Measurements from ENCODE around the gene NUDT8.
A peak's percentile ranks its signal among the peaks of the same experiment; 100 is the strongest.
"Not testable (repeated sequence)": the region's sequence is repeated elsewhere in the genome, so short reads cannot be mapped to it uniquely, and the experiment has no call there.

NUDT8 gene

DNA sequence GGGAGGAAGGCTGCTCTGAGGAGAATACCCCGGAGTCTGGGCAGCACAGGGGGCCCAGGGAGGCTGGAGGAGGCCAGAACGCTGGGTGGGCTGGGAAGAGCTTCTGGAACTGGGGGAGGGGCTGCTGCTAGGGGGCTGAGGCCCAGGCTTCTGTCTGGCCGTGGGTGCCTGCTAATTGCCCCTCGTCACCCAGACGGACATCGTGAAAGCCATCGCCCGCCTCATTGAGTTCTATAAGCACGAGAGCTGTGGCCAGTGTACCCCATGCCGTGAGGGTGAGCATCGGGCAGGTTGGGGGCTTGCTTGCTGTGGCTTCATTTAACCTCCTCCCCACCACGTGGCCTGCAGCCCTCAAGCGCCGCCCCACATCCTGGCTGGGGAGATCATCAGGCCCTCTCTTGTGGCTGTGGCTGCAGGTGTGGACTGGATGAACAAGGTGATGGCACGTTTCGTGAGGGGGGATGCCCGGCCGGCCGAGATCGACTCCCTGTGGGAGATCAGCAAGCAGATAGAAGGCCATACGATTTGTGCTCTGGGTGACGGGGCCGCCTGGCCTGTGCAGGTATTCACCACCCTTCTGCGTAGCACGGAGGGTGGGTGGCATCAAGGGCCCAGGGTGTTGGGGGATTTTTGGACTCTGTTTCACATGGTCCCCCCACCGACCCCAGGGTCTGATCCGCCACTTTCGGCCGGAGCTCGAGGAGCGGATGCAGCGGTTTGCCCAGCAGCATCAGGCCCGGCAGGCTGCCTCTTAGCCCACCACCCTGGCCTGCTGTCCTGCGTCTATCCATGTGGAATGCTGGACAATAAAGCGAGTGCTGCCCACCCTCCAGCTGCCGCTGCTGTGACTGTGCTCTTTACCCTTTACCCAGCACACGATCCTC is 17.8 kb downstream of the NUDT8 start:
- DNase-seq (ENCODE audit: low read depth), result no peak

DNA sequence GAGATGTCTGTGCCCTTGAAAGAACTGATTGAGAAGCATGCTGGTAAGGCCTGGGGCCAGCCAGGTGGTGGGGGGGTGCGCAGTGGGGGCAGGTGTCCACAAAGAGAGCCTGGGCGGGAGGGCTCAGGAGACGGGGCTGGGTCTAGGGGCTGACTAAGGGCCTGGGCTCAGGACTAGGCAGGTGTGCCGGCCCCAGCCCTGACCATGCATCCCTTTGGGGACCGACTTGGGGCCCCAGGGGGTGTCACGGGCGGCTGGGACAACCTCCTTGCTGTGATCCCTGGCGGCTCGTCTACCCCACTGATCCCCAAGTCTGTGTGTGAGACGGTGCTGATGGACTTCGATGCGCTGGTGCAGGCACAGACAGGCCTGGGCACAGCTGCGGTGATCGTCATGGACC is 18.6 kb downstream of the NUDT8 start:
- no peak for DNase-seq (ENCODE audit: low read depth)

DNA sequence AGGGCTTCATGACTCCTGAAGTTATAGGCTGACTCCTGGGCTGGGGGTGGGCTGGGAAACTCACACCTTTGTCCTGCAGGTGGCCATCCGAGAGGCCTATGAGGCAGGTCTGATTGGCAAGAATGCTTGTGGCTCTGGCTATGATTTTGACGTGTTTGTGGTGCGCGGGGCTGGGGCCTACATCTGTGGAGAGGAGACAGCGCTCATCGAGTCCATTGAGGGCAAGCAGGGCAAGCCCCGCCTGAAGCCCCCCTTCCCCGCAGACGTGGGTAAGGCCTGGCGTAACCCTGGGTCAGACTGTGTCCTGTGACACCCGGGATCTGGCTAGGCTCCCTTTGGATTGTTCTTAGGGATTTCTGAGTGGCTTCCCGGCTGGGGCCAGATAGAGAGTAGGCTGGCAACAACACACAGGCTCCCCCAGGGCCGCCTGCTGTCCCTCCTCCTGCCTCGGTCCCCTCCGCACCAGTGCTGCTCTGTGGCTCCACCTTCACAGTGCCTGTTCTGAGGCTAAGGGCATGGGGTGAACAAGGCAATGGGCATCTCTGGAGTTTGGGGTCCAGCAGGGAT is 19.4 kb downstream of the NUDT8 start:
- no peak for DNase-seq (ENCODE audit: low read depth)

DNA sequence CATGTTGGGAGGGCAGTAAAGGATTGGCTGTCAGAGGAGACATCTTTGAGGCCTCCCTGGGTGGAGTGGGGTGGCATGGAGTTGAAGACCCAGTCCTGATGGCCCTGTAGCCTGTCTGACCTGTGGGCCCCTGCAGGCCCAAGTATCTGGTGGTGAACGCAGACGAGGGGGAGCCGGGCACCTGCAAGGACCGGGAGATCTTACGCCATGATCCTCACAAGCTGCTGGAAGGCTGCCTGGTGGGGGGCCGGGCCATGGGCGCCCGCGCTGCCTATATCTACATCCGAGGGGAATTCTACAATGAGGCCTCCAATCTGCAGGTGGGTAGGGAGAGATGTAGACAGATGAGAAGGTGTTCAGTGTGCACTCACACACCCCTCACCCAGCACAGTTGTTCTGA is 20.4 kb downstream of the NUDT8 start:
- DNase-seq (ENCODE audit: low read depth), result no peak

DNA sequence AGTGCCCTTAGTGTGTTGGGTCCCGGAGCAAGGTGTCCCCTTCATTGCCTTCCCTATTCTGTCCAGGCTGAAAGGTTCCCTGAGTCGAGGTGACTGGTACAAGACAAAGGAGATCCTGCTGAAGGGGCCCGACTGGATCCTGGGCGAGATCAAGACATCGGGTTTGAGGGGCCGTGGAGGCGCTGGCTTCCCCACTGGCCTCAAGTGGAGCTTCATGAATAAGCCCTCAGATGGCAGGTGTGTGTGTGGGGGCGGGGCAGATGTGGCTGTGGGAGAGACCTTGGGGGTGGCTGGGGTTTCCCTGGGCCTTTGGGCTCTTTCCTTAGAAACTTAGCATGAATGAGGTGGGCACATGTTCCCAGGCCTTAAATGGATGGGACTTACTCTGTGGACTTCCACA is 21.3 kb downstream of the NUDT8 start:
- DNase-seq (ENCODE audit: low read depth), result no peak

DNA sequence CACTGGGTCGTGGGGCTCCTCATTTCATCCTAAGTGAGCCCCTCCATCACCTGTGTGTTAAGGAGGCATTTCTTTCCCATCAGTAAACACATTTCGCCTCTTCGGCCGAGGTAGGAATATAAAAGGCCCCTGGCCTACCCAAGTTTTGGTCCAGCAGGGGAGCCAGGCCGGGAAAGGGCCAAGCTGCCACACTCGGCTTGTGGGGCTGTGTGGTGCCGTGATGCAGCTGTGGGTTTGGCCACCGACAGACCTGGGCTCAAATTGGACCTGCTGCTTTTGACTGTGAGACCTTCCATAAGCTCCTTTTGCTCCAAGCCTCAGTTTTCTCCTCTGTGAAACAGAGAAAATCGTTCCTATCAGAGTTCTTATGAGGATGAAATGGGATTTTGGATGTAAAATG is 22.2 kb downstream of the NUDT8 start:
- no peak for DNase-seq (ENCODE audit: low read depth)

DNA sequence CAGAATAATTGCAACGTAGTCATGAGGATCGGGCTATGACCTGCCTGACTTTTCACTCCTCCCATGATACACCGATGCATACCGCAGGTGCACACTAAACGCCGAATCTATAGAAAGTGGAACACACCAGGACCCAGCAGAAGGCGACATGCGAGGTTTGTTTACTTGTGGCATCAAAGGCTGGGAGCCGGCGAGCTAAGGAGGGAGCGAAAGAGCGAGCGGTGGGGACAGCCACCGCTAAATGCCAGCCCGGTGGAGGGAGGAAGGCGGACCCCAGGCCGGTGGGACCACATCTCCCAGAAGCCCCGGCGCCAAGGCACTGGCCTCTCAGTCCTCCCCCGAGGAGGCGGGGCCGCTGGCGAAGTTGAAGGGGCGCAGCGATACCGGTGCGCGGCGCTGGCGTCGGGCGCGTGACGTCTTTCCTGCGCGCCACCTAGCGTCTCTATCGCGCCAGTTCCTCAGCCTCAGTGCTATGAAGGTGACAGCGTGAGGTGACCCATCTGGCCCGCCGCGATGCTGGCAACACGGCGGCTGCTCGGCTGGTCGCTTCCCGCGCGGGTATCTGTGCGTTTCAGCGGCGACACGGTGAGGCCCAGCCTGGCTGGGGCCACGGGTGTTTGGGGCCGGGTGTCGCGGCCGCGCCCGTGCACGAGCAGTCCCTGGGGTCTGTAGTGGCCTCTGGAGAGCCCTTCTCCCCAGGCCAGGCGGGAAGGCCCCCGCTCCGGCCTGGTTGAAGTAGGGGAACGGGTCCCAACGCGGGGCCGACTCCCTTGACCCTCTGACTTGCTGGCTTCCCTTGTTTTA is 23.0 kb downstream of the NUDT8 start, which contains the start of gene NDUFV1:
Gene NDUFV1 (plus strand): TSS at position 445 of the 804 bp plus-strand sequence. CDS start 69 bp downstream, at position 514.
- DNase-seq (ENCODE audit: low read depth), result peak; percentile 96

DNA sequence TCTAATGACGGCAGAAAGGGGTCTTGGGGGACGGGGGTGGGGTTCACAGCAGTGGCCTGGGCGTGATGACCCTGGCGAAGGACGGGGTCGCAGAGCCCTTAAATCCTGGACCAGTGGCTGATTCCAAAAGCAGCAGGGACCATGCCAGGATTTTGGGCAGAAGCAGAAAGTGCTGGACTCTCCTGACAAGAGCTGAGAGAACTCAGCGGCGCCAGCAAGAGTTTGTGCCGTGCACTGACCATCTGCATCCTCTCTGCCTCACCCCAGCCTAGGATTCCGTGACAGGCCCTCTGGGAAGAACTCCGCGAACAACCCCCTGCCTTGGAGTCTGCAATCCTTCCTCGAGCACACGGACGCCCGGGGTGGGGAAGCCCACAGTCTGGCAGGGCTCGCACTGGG is 23.6 kb downstream of the NUDT8 start:
- no peak for DNase-seq (ENCODE audit: low read depth)

DNA sequence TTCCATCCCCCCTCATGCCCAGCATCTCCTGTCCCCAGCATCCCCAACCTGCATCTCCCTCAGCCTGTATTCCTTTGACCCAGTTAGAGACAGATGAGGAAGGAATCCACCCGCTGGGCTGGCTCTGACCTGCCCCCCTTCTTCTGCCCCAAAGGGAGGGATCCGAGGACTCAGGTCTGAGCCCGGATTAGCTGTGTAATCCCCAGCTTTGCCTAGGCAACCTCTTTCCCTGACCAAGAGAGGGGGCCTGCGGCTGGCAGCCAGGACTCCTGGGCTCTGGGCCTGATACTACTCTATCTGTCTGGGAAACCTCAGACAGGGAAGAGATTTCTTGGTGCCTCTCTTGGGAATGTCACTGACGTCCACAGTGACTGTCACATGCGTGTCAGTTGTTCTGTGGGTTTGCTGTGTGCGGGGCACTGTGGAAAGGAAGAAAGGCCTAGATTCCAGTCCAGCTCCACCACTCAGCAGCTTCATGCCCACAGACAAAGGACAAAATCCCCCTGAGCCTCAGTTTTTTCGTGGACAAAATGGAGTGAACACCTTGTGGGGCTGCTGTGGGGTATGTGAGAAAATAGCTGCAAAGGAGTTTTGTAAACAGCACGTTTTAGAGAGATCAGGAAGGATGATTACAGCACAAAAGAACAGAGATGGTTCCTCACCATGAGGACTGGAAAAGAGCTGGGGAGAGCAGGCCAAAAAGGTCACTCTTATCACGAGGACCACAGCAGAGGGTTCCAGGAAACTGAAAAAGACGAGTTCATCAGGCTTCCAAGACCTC is 24.3 kb downstream of the NUDT8 start:
- no peak for DNase-seq (ENCODE audit: low read depth)

DNA sequence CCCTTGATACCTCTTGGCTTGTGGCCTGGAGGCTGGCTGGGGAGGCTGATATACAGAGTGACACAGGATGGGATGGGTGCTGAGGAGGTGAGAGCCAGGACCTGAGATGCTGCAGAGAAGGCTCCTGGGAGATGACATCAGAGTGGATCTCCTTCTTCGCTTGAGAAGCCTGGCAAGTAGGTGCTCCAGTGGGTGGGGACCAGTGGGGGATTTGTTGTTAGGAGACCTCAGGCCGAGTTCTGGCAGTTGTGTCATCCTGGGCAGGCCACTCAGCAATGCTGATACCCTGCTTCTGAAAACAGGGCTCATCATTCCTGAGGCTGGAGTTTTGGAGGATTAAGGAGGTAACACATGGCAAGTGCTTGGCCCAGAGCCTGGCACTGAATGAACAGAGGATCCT is 24.9 kb downstream of the NUDT8 start:
- no peak for DNase-seq (ENCODE audit: low read depth)

DNA sequence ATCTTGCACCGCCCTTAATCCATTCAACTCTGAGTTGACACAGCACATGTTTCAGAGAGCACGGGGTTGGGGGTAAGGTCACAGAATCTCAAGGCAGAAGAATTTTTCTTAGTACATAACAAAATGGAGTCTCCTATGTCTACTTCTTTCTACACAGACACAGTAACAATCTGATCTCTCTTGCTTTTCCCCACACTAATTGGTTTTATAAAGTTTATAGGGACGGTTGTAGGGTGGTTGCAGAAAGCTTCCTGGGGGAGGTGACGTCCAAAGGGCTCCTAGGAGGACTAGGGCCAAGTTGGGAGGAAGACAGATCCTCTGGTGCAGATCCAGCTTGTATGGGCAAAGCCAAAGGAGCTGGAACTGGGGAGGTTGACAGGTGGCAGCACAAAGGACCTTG is 25.6 kb downstream of the NUDT8 start:
- DNase-seq (ENCODE audit: low read depth), result not testable (repeated sequence)

DNA sequence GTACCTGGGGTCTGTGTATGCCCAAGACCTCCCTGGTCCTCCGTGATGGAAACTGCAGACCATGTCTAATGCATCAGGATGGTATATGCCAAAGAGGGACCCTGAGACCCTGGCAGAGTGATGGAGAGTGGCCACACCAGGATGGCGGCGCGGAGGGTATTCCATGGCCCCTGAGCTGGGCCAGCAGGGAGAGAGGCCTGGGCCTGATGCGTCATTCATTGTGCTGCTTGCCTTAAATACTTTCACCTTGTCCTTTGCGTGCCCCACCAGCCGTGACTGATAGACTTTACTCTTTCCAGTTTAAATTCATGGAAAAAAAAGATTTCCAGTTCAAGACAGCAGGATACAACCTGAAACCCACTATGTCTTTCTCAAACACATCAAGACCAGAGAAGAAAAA is 28.6 kb downstream of the NUDT8 start:
- no peak for DNase-seq (ENCODE audit: low read depth)

DNA sequence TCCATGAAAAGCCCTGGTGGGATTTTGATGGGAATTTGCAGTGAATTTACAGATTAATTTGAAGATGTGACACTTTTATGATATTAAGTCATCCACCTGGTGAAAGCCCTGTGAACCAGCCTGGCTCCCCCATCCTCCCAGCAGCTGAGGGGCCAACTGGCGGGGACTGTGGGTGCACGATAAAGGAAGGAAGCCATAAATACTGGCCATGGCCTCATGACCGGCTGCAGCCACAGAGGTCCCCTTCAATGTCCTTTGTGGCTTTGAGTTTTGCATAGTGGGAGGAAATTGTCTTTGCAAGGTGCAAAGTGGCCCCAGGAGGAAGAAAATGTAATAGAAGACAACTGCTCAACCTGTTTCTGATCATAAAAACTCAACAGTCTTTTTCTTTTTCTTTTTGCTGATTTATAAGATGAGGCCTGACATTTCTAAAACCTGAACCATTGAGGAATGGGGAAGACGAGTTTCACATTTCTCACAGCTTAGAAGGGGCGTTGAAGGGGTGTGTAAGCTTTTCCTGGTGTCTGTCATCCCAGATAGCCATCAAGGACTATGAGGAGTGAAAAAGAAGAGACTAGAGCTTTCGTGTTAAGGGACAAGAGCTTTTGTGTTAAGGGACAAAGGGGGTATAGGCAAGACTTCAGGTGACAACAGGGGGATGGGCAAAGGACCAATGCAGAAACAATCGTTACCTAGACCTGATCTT is 29.3 kb downstream of the NUDT8 start:
- DNase-seq (ENCODE audit: low read depth), result no peak

DNA sequence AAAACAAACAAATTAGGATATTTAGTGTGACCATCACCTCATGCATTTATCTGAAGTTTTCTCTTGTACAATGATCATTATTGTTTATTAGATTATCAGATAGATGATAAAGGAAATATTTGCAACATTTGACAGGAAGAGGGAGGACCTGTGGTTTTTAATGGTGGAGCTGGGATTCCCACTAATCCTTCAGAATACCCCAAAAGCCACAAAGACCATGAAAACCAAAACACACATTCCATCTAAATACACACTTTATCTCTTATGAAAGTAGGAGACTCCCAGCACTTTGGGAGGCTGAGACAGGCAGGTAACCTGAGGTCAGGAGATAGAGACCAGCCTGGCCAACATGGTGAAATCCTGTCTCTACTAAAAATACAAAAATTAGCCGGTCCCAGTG is 30.6 kb downstream of the NUDT8 start:
- no peak for DNase-seq (ENCODE audit: low read depth)

DNA sequence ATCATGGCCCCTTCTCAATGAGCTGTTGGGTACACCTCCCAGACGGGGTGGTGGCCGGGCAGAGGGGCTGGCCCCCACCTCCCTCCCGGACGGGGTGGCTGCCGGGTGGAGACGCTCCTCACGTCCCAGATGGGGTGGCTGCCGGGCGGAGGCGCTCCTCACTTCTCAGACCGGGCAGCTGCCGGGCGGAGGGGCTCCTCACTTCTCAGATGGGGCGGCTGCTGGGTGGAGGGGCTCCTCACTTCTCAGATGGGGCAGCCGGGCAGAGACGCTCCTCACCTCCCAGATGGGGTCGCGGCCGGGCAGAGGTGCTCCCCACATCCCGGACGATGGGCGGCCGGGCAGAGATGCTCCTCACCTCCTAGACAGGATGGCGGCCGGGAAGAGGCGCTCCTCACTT is 31.8 kb downstream of the NUDT8 start:
- DNase-seq (ENCODE audit: low read depth), result not testable (repeated sequence)

DNA sequence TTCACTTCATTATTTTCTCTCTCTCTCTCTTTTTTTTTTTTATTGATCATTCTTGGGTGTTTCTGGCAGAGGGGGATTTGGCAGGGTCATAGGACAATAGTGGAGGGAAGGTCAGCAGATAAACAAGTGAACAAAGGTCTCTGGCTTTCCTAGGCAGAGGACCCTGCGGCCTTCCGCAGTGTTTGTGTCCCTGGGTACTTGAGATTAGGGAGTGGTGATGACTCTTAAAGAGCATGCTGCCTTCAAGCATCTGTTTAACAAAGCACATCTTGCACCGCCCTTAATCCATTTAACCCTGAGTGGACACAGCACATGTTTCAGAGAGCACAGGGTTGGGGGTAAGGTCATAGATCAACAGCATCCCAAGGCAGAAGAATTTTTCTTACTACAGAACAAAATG is 32.3 kb downstream of the NUDT8 start:
- DNase-seq (ENCODE audit: low read depth), result not testable (repeated sequence)

DNA sequence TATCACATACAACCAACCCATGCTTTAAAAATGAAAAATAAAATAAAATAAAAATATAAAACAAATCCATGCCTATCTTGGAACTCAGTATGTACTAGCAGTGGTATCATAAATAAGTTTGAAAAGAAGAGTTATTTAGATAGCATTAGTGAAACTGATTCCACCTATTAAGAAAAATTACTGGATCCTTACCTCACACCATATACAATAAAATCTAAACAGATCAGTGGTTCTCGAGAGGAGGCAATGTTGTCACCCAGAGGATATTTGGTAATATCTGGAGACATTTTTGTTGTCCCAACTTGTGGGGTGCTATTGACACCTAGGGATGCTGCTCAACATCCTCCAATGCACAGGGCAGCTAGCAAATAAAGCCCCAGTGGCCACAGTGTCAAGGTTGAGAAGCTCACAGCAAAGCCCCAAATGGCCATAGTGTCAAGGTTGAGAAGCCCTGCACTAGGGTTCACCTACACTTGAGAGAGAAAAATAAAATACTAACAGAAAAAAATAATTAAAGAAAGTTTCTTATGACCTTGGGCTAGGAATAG is 32.9 kb downstream of the NUDT8 start:
- DNase-seq (ENCODE audit: low read depth), result no peak

DNA sequence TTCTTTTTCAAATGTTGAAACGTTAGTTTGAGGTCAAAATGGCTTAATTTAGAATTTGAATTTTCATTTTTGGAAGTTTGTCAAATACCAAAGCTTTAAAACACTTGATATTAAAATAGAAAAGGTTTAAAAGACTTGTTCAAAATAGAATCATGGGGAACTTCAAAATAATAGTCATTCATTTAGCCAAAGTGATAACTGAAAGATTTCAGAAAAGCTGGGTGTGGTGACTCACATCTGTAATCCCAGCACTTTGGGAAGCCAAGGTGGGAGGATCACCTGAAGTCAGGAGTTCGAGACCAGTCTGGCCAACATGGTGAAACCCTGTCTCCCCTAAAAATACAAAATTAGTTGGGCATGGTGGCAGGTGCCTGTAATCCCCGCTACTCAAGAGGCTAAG is 35.3 kb downstream of the NUDT8 start:
- DNase-seq (ENCODE audit: low read depth), result no peak

DNA sequence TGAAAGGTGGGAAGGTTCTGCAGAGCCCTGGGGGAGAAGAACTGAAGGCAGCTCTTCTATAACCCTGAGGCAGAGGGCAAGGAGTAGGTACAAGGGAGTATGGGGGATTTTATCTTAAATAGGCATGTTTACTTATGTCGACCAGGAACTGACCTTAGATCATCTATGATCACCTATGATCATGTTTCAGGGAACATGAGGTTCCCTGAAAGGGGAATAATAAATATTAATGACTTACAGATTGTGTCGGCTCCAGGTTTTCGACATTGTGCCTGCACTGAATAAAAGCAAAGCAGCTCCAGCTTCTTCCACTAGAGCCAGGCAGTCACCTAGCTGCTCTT is 36.2 kb downstream of the NUDT8 start:
- no peak for DNase-seq (ENCODE audit: low read depth)

DNA sequence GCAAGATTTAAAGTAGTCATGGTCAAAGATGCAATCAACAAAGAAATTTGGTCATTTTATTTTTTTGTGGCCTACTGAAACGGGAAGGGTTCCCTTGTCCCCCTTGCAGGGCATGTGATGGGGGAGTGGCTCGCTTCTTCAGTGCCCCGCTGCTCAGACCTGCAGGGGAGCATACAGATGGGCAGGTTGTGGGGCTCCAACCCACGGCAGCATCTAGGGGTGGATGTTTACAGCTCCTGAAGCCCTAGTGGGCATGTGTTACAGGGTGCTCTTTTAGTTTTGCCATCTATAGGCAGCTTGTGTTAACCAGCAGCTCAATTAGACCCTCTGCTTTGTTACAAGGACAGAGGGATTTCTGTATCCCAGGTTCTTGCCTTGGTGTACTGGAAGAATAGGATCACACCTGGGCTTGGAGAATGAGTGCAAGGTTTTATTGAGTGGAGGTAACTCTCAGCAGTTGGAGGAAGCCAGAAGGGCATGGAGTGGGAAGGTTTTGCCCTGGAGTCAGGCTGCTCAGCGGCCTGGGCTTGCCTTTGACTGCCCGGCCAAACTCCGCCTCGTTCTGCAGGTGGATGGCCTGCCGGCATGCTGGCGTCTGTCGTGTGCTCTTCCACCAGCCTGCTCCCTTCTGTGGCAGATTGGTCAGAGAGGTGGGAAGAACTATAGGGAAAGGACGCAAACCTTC is 36.7 kb downstream of the NUDT8 start:
- DNase-seq (ENCODE audit: low read depth), result no peak
